SK-N-SH treated with all-trans-retinoic acid at 6 μM for 48 hours (cell line): Measurements from ENCODE around the gene KCNMA1.

Experiments used
- BACH2 ChIP-seq: fragments of 250-450 bp; sonication (Bioruptor Pico); IDR thresholded peaks from 2 replicates; pipeline ENCODE4 v1.9.0; 2021; ENCODE audit warnings: mild to moderate bottlenecking, borderline replicate concordance
- ISL1 ChIP-seq: fragments of 250-450 bp; sonication (Bioruptor Pico); IDR thresholded peaks from 2 replicates; pipeline ENCODE4 v2.1.2; 2022; ENCODE audit warnings: mild to moderate bottlenecking, moderate library complexity
- PPARA ChIP-seq: fragments of 250-450 bp; sonication (Bioruptor Pico); IDR thresholded peaks from 2 replicates; pipeline ENCODE4 v1.5.0; 2020; ENCODE audit warnings: mild to moderate bottlenecking, borderline replicate concordance
- ZFP3 ChIP-seq: fragments of 250-450 bp; sonication (Bioruptor Pico); IDR thresholded peaks from 2 replicates; pipeline ENCODE4 v1.5.0; 2020; ENCODE audit warnings: mild to moderate bottlenecking, moderate library complexity
- TF ChIP-seq, protein P1 (sequence below): fragments of 250-450 bp; sonication (Bioruptor Pico); IDR thresholded peaks from 2 replicates; pipeline ENCODE4 v1.5.1; 2021; ENCODE audit warnings: mild to moderate bottlenecking, moderate library complexity
- TF ChIP-seq, protein P2 (sequence below): fragments of 250-450 bp; sonication (Bioruptor Pico); IDR thresholded peaks from 2 replicates; pipeline ENCODE4 v1.8.0; 2021; ENCODE audit warnings: low read depth, mild to moderate bottlenecking, moderate library complexity, borderline replicate concordance

DNA sequence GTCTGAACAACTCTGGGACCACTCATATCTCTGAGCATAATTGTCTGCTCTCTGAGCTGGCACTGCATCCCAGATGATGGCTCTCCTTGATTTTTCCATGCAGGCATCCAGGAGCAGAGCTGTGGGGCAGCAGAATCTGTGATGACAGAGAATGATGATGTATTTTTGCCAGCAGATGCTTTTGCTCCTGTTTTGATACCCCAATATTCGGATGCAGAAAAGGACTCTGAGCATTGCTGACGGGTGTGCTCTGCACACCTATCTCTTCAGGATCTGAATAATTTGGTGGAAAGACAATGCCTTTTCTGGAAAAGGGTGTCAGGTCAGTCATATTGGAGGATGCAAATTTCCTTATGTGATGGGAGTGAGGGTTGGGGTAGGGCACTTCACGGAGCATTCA, 735.9 kb downstream of the KCNMA1 start:
- no peak for TF ChIP-seq ZFP3 (CRISPR knock-in tag)
- TF ChIP-seq, protein P1, sequence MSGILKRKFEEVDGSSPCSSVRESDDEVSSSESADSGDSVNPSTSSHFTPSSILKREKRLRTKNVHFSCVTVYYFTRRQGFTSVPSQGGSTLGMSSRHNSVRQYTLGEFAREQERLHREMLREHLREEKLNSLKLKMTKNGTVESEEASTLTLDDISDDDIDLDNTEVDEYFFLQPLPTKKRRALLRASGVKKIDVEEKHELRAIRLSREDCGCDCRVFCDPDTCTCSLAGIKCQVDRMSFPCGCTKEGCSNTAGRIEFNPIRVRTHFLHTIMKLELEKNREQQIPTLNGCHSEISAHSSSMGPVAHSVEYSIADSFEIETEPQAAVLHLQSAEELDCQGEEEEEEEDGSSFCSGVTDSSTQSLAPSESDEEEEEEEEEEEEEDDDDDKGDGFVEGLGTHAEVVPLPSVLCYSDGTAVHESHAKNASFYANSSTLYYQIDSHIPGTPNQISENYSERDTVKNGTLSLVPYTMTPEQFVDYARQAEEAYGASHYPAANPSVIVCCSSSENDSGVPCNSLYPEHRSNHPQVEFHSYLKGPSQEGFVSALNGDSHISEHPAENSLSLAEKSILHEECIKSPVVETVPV (CRISPR knock-in tag) = no peak
- no peak for TF ChIP-seq BACH2 (CRISPR knock-in tag)
- TF ChIP-seq ISL1 (CRISPR knock-in tag) = no peak
- TF ChIP-seq, protein P2, sequence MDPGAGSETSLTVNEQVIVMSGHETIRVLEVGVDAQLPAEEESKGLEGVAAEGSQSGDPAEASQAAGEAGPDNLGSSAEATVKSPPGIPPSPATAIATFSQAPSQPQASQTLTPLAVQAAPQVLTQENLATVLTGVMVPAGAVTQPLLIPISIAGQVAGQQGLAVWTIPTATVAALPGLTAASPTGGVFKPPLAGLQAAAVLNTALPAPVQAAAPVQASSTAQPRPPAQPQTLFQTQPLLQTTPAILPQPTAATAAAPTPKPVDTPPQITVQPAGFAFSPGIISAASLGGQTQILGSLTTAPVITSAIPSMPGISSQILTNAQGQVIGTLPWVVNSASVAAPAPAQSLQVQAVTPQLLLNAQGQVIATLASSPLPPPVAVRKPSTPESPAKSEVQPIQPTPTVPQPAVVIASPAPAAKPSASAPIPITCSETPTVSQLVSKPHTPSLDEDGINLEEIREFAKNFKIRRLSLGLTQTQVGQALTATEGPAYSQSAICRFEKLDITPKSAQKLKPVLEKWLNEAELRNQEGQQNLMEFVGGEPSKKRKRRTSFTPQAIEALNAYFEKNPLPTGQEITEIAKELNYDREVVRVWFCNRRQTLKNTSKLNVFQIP (CRISPR knock-in tag) = no peak
- TF ChIP-seq PPARA = no peak
